Adrenal gland (tissue), 12 donors: Measurements from ENCODE around the gene EMC6. TPM values are rescaled to one million over a fixed set of nuclear protein-coding genes. Genes with fewer than 3 reads are reported as not detected.

Experiments
- DNase-seq, 7 donors: peaks; one replicate each; pipeline ENCODE4 v3.0.0-alpha.2; 2019 to 2020
- H3K27ac ChIP-seq, 5 donors: fragments of 200-600 bp; sonication (generic) in 4 of 5; 1 replicate in 3 of 5; 2 replicates in 2 of 5; pipeline versions ENCODE4 v1.5.1 to v1.8.0; 2016 to 2020; ENCODE audit warnings: mild to moderate bottlenecking in 1 of 5
- H3K27me3 ChIP-seq: fragments of 200-600 bp; 2 replicates; pipeline ENCODE4 v1.8.0; 2021
- H3K36me3 ChIP-seq, 2 donors: fragments of 200-600 bp; replicated peaks in 1 of 2; 1 replicate in 1 of 2; 2 replicates in 1 of 2; pipeline versions ENCODE4 v1.5.1 to v1.8.0; 2018 to 2022
- H3K4me1 ChIP-seq, 2 donors: fragments of 200-600 bp; replicated peaks in 1 of 2; 1 replicate in 1 of 2; 2 replicates in 1 of 2; pipeline versions ENCODE4 v1.5.1 to v1.8.0; 2018 to 2021
- H3K4me3 ChIP-seq, 4 donors: fragments of 200-600 bp; sonication (generic) in 3 of 4; one replicate each; pipeline ENCODE4 v1.5.1; 2016 to 2018
- H3K9me3 ChIP-seq, 3 donors: fragments of 200-600 bp; sonication (generic) in 1 of 3; replicated peaks in 1 of 3; 1 replicate in 2 of 3; 2 replicates in 1 of 3; pipeline versions ENCODE4 v1.5.1 to v1.8.0; 2016 to 2021
- CTCF ChIP-seq, 6 experiments: fragments of 450-650 bp in 4 of 6; fragments of 200-600 bp in 2 of 6; sonication (generic) in 1 of 6; IDR thresholded peaks; 1 replicate in 5 of 6; 2 replicates in 1 of 6; pipeline versions ENCODE4 v1.5.1 to v1.8.0; 2016 to 2021; ENCODE audit warnings: antibody characterized with exemption in 6 of 6, mild to moderate bottlenecking in 2 of 6, moderate library complexity in 1 of 6
- POLR2A ChIP-seq, 2 donors: fragments of 450-650 bp; IDR thresholded peaks; one replicate each; pipeline ENCODE4 v1.6.1; 2017; ENCODE audit warnings: antibody characterized with exemption in 2 of 2, mild to moderate bottlenecking in 2 of 2, moderate library complexity in 1 of 2
- WGBS, 4 donors: extraction: QIAGEN DNeasy Blood & Tissue Kit in 2 of 4; methylation state at CpG; one replicate each; pipeline versions ENCODE4 v1.1.5 to v1.1.7; 2013 to 2017; 5-methylcytosine and 5-hydroxymethylcytosine counted together
- intact Hi-C, 2 donors: fragments of 100-400 bp; cut with DNase I; formaldehyde crosslinking; loops; one replicate each; pipeline versions ENCODE4 v1.14.1 to v1.15.0; 2022 to 2023
- polyA plus RNA-seq, 3 donors: library from polyadenylated mRNA; stranded (reverse); fragments of 200-250 nt in 2 of 3; fragments of 350-450 nt in 1 of 3; fragmentation: Illumina TruSeq in 1 of 3; extraction: RNeasy Lipid Tissue Mini Kit (QIAGEN cat#74804) in 1 of 3; gene quantifications; one replicate each; pipeline ENCODE4 v1.2.3, GENCODE V29; 2013 to 2014
- total RNA-seq, 9 donors: library from RNA; depleted of rRNA in 4 of 9; stranded (reverse); fragments of >200 nt in 4 of 9; fragments of 120-200 nt in 1 of 9; fragmentation: NEBNext Ultra II Directional in 1 of 9; extraction: Animal tissue kit (Norgen Biotek cat#: 25700) in 1 of 9; gene quantifications; one replicate each; pipeline versions ENCODE4 v1.1.0 to v1.2.4, GENCODE V29; 2013 to 2023
- donor health status: healthy with polysubstance abuse.
- donor health status: Bipolar disorder and iron deficiency.
- donor health status: DM: yes; HTN: yes; CAD: no.
- donor health status: DM: no; HTN: no; CAD: no.
- donor health status: DM: no; HTN: no; CAD: no.
- donor health status: DM: yes; HTN: yes; CAD: no.

The EMC6 gene
- total and polyA plus RNA-seq, 12 donors = 6.1 to 89.4 (median 46.0) TPM

GRCh38 chr17:3693829-3694231, 25.2 kb downstream of the EMC6 start:
- Histone ChIP-seq H3K4me1 (peaks cover 6 to 13% of the 10 kb centered on the region in 2 donors), H3K27me3 (peaks cover 21% of the 10 kb centered on the region), H3K9me3 (no peaks in the 10 kb centered on the region), H3K4me3 (no peak overlapping the region), H3K36me3 (no peaks in the 10 kb centered on the region), H3K27ac (no peak overlapping the region)
- TF ChIP-seq CTCF (IDR thresholded peaks at IDR 0.05) (no peak), POLR2A (IDR thresholded peaks at IDR 0.05) (no peak)
- 65 to 77% (median 74%) methylated on average over 9 of the region's 9 CpGs for WGBS, 4 donors
- DNase-seq = no peak
- intact Hi-C loops = no loop called here

GRCh38 chr17:3695129-3695722, 26.6 kb downstream of the EMC6 start:
- TF ChIP-seq POLR2A (IDR thresholded peaks at IDR 0.05) = no peak
- no peak for TF ChIP-seq CTCF (IDR thresholded peaks at IDR 0.05)

GRCh38 chr17:3695723-3696411, 27.3 kb downstream of the EMC6 start, which contains the start of gene P2RX5:
Gene P2RX5, minus strand, starts transcription at chr17:3696155. Its CDS starts 150 bp downstream, at chr17:3696005.
- DNase-seq = peak in 1 of 7 donors; percentile 23

More at GRCh38 chr17:3695129-3695722, 26.6 kb downstream of the EMC6 start:
- no peak overlapping the region for H3K27ac ChIP-seq
- H3K9me3 ChIP-seq = no peaks in the 10 kb centered on the region
- peak overlapping the region in 2 of 4 donors; percentile 16 to 65 for H3K4me3 ChIP-seq
- peaks cover 21% of the 10 kb centered on the region for H3K27me3 ChIP-seq
- DNase-seq = no peak
- intact Hi-C loops = no loop called here
- no peaks in the 10 kb centered on the region for H3K36me3 ChIP-seq
- 20 to 47% (median 26%) methylated on average over 3 to 17 of the region's 17 CpGs for WGBS, 4 donors
- peaks cover 6 to 13% of the 10 kb centered on the region in 2 donors for H3K4me1 ChIP-seq

More at GRCh38 chr17:3695723-3696411, 27.3 kb downstream of the EMC6 start, which contains the start of gene P2RX5:
- TF ChIP-seq CTCF (IDR thresholded peaks at IDR 0.05) (no peak), POLR2A (IDR thresholded peaks at IDR 0.05) (no peak)
- Histone ChIP-seq H3K4me3 (peak within 1 kb of the TSS in 2 of 4 donors; percentile 16 to 65), H3K27me3 (peaks cover 21% of the 10 kb centered on the region), H3K36me3 (no peaks in the 10 kb centered on the region), H3K9me3 (no peaks in the 10 kb centered on the region), H3K4me1 (peaks cover 6 to 13% of the 10 kb centered on the region in 2 donors), H3K27ac (no peak within 1 kb of the TSS)
- intact Hi-C loops = no loop called here
- WGBS, 4 donors = 1 to 3% (median 1%) methylated on average over 12 to 65 of the region's 65 CpGs
